ENCODE results near the gene RAPH1.

Gene RAPH1

GRCh38 chr2:203469546-203469945 lies 65.6 kb downstream of the RAPH1 start:
- no peak for DNase-seq (ENCODE audit: low read depth)

DNA sequence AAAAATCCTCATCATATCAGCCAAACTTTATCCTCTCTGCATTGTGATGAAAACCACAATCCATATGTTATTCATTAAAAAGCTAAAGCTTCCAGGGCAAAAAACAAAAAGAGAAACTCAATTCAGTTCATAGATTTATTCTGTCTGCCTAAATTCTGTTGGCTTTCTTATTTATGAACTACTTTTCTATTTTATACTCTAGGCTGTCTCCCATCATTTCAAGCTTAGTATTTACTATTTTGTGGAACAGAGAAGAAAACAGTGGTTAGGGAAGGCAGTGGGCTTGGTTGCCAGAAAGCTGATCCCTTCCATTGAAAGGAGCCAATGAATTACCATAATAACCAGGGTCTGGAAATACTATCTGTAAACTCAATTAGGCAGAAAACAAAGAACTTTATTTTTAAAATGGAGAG lies 71.8 kb downstream of the RAPH1 start:
- DNase-seq (ENCODE audit: low read depth): no peak
- no peak overlapping the region for H3K4me3 ChIP-seq (ENCODE audit: low read depth, low read length)
- TF ChIP-seq, protein P1, sequence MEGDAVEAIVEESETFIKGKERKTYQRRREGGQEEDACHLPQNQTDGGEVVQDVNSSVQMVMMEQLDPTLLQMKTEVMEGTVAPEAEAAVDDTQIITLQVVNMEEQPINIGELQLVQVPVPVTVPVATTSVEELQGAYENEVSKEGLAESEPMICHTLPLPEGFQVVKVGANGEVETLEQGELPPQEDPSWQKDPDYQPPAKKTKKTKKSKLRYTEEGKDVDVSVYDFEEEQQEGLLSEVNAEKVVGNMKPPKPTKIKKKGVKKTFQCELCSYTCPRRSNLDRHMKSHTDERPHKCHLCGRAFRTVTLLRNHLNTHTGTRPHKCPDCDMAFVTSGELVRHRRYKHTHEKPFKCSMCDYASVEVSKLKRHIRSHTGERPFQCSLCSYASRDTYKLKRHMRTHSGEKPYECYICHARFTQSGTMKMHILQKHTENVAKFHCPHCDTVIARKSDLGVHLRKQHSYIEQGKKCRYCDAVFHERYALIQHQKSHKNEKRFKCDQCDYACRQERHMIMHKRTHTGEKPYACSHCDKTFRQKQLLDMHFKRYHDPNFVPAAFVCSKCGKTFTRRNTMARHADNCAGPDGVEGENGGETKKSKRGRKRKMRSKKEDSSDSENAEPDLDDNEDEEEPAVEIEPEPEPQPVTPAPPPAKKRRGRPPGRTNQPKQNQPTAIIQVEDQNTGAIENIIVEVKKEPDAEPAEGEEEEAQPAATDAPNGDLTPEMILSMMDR (conservative IDR thresholded peaks at IDR 0.05; ENCODE audit: low read depth, low read length): no peak

More at GRCh38 chr2:203469546-203469945, 65.6 kb downstream of the RAPH1 start:
- TF ChIP-seq, protein P1 (conservative IDR thresholded peaks at IDR 0.05; ENCODE audit: low read depth, low read length): no peak
- H3K4me3 ChIP-seq (ENCODE audit: low read depth, low read length): no peak overlapping the region

- TF ChIP-seq, protein P1 (conservative IDR thresholded peaks at IDR 0.05; ENCODE audit: low read depth, low read length): no peak
- no peak overlapping the region for H3K4me3 ChIP-seq (ENCODE audit: low read depth, low read length)
- DNase-seq (ENCODE audit: low read depth): no peak
These were observed 72.8 kb downstream of the RAPH1 start for GRCh38 chr2:203462308-203462707.

DNA sequence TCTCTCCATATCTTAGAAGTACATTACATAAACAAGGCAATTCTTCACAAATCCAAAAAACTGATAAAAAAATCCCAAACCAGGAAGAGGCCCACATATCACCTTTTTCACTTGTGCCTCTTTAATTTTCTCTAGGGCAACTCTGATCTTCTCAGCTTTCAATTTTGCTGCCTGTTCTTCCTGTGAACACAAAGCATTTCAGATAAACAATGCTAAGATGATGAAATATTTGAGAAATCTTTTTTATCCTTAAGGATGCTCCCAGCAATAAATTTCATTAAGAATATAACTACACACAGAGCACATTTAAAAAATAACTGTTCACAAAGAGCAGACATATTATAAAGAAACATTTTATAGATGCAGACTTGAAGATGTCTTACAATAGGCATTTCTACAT lies 73.4 kb downstream of the RAPH1 start:
- peak; percentile 23 for DNase-seq (ENCODE audit: low read depth)
- TF ChIP-seq, protein P1 (conservative IDR thresholded peaks at IDR 0.05; ENCODE audit: low read depth, low read length): no peak
- H3K4me3 ChIP-seq (ENCODE audit: low read depth, low read length): no peak overlapping the region

GRCh38 chr2:203455209-203455608 lies 79.9 kb downstream of the RAPH1 start:
- no peak for DNase-seq (ENCODE audit: low read depth)
- TF ChIP-seq, protein P1 (conservative IDR thresholded peaks at IDR 0.05; ENCODE audit: low read depth, low read length): no peak
- no peak overlapping the region for H3K4me3 ChIP-seq (ENCODE audit: low read depth, low read length)

- peak; percentile 85 for DNase-seq (ENCODE audit: low read depth)
- TF ChIP-seq, protein P1 (conservative IDR thresholded peaks at IDR 0.05; ENCODE audit: low read depth, low read length): peak; percentile 72
- H3K4me3 ChIP-seq (ENCODE audit: low read depth, low read length): no peak overlapping the region
These were observed 81.1 kb downstream of the RAPH1 start for GRCh38 chr2:203453858-203454451.

DNA sequence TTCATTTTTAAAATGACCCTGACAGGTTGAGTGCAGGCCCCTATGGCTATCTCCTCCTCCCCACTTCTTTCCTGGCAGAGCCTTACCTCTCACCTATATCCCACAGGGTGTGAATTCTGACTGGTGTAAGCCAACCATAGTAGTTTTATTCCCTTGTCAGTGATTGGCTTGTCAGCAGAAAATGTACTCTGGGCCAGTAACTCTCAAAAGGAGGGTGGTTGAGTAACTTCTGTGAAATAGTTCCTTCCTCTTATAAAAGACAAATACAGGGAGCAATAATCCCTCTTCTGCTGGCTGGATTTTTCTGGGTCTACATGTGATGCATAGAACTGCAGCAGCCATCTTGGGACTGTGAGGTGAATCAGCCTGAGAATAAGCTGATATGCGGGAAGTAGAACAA lies 83.4 kb downstream of the RAPH1 start:
- TF ChIP-seq, protein P1 (conservative IDR thresholded peaks at IDR 0.05; ENCODE audit: low read depth, low read length): no peak
- peak; percentile 68 for DNase-seq (ENCODE audit: low read depth)
- H3K4me3 ChIP-seq (ENCODE audit: low read depth, low read length): no peak overlapping the region
